HCT116 (cell line): ENCODE data around the gene MTMR10. TPM values are rescaled to one million over a fixed set of nuclear protein-coding genes. Genes with fewer than 3 reads are reported as not detected.

Experiments used
- ATAC-seq: fragments of 200-7000 bp; cut with Tn5 transposase; 2 replicates; pipeline ENCODE4 v1.9.1; 2020; ENCODE audit warnings: mild to moderate bottlenecking, moderate library complexity
- BruUV-seq: library from RNA; stranded (reverse); fragments of 400-500 nt; replicated peaks from 2 replicates; lab custom pipeline; 2021; lab: Mats Ljungman, UMichigan
- CTCF ChIA-PET: fragments of 300-600 bp; sonication (Branson Sonifier 250); formaldehyde crosslinking; loops from one replicate; lab custom pipeline; 2021; ENCODE audit warnings: antibody characterized with exemption; lab: Charles Lee
- POLR2A ChIA-PET: fragments of 300-600, 350-600 bp; sonication (Branson Sonifier 250); formaldehyde crosslinking; loops from one replicate; lab custom pipeline; 2021; ENCODE audit warnings: antibody characterized with exemption; lab: Charles Lee
- RAD21 ChIA-PET, 2 experiments: fragments of 300-600 bp; sonication (Branson Sonifier 250); formaldehyde crosslinking; loops; one replicate each; lab custom pipeline; 2023; ENCODE audit warnings: low total read pairs in 2 of 2; ENCODE audit not compliant: uncharacterized antibody in 2 of 2, unreplicated experiment in 2 of 2, low non-redundant PET in 1 of 2; lab: Charles Lee
- DNase-seq: peaks from one replicate; pipeline ENCODE4 v3.0.0-alpha.2; 2010; ENCODE audit warnings: low read depth, low spot score
- H2AFZ ChIP-seq: fragments of 200-600 bp; shearing (Covaris generic), sonication (generic); 2 replicates; pipeline ENCODE4 v1.6.1; 2017; ENCODE audit warnings: low read depth, mixed run types, mixed read lengths, antibody characterized with exemption, low read length; ENCODE audit not compliant: poor library complexity, severe bottlenecking
- H3K27ac ChIP-seq: 2 replicates; pipeline ENCODE4 v1.5.1; 2012; ENCODE audit warnings: low read depth, low read length
- H3K27me3 ChIP-seq: fragments of 200-600 bp; sonication (generic); 2 replicates; pipeline ENCODE4 v1.6.1; 2016; ENCODE audit warnings: mixed run types, low read length, mixed read lengths; ENCODE audit not compliant: insufficient read depth
- H3K36me3 ChIP-seq, 2 experiments: fragments of 200-500 bp in 1 of 2; fragments of 200-600 bp in 1 of 2; sonication (Bioruptor generic) in 1 of 2; sonication (generic) in 1 of 2; 2 replicates each; pipeline versions ENCODE4 v1.5.1 to v1.6.1; 2014 to 2016; ENCODE audit warnings: low read length in 2 of 2, inconsistent platforms in 1 of 2, mixed read lengths in 1 of 2, mixed run types in 1 of 2; ENCODE audit not compliant: insufficient read depth in 2 of 2, control insufficient read depth in 1 of 2
- H3K4me1 ChIP-seq, 2 experiments: fragments of 200-600 bp in 1 of 2; sonication (generic) in 1 of 2; 2 replicates each; pipeline versions ENCODE4 v1.5.1 to v1.6.1; 2012 to 2017; ENCODE audit warnings: low read length in 2 of 2, inconsistent platforms in 1 of 2, mild to moderate bottlenecking in 1 of 2, mixed read lengths in 1 of 2, mixed run types in 1 of 2, moderate library complexity in 1 of 2; ENCODE audit not compliant: insufficient read depth in 2 of 2, control insufficient read depth in 1 of 2
- H3K4me2 ChIP-seq: fragments of 200-600 bp; sonication (generic); 2 replicates; pipeline ENCODE4 v1.6.1; 2017; ENCODE audit warnings: mixed run types, low read length, mixed read lengths
- H3K4me3 ChIP-seq, 2 experiments: fragments of 200-600 bp in 1 of 2; sonication (generic) in 1 of 2; replicated peaks in 1 of 2; 2 replicates each; pipeline ENCODE4 v1.5.1; 2011 to 2016; ENCODE audit warnings: low read length in 2 of 2, control low read depth in 1 of 2, low read depth in 1 of 2, mild to moderate bottlenecking in 1 of 2, mixed read lengths in 1 of 2, mixed run types in 1 of 2
- H3K79me2 ChIP-seq: fragments of 200-600 bp; sonication (generic); 2 replicates; pipeline ENCODE4 v1.6.1; 2017; ENCODE audit warnings: mild to moderate bottlenecking, mixed run types, low read length, moderate library complexity, mixed read lengths; ENCODE audit not compliant: insufficient read depth
- H3K9ac ChIP-seq: fragments of 200-600 bp; sonication (generic); 2 replicates; pipeline ENCODE4 v1.6.1; 2016; ENCODE audit warnings: low read length, mixed read lengths
- H3K9me2 ChIP-seq: fragments of 200-600 bp; sonication (generic), shearing (Covaris generic); 2 replicates; pipeline ENCODE4 v1.6.1; 2017; ENCODE audit warnings: mixed run types, mild to moderate bottlenecking, moderate library complexity; ENCODE audit not compliant: insufficient read depth
- H3K9me3 ChIP-seq, 2 experiments: fragments of 200-500 bp in 1 of 2; fragments of 200-600 bp in 1 of 2; sonication (Bioruptor generic) in 1 of 2; sonication (generic) in 1 of 2; 2 replicates each; pipeline ENCODE4 v1.6.1; 2014 to 2017; ENCODE audit warnings: low read length in 2 of 2, mixed read lengths in 2 of 2, inconsistent platforms in 1 of 2, low read depth in 1 of 2, mild to moderate bottlenecking in 1 of 2, mixed run types in 1 of 2, moderate library complexity in 1 of 2; ENCODE audit not compliant: control insufficient read depth in 1 of 2, insufficient read depth in 1 of 2
- H4K20me1 ChIP-seq: fragments of 200-600 bp; sonication (generic), shearing (Covaris generic); 2 replicates; pipeline ENCODE4 v1.6.1; 2017; ENCODE audit warnings: mixed run types, mild to moderate bottlenecking, moderate library complexity; ENCODE audit not compliant: insufficient read depth
- ATF3 ChIP-seq: IDR thresholded peaks from 2 replicates; pipeline ENCODE4 v1.6.1; 2012
- EGR1 ChIP-seq: IDR thresholded peaks from 2 replicates; pipeline ENCODE4 v1.6.1; 2012; ENCODE audit warnings: low read depth
- ELF1 ChIP-seq: IDR thresholded peaks from 2 replicates; pipeline ENCODE4 v1.6.1; 2012; ENCODE audit warnings: low read depth, borderline replicate concordance
- JUND ChIP-seq: IDR thresholded peaks from 2 replicates; pipeline ENCODE4 v1.6.1; 2012
- MAX ChIP-seq: IDR thresholded peaks from 2 replicates; pipeline ENCODE4 v1.6.1; 2012
- POLR2A ChIP-seq: IDR thresholded peaks from 2 replicates; pipeline ENCODE4 v1.7.0; 2011; ENCODE audit warnings: borderline replicate concordance; ENCODE audit not compliant: insufficient read depth, insufficient read length; ENCODE audit errors: extremely low read depth
- RAD21 ChIP-seq: IDR thresholded peaks from 2 replicates; pipeline ENCODE4 v1.6.1; 2012; ENCODE audit warnings: low read depth, mild to moderate bottlenecking
- SRF ChIP-seq: IDR thresholded peaks from 2 replicates; pipeline ENCODE4 v1.6.1; 2012; ENCODE audit warnings: low read depth
- ZFX ChIP-seq: fragments of 450-650 bp; IDR thresholded peaks from 2 replicates; pipeline ENCODE4 v1.6.1; 2017
- ZNF274 ChIP-seq: fragments of 200-500 bp; sonication (Bioruptor generic); IDR thresholded peaks from 2 replicates; pipeline ENCODE4 v1.6.1; 2014; ENCODE audit warnings: mild to moderate bottlenecking, low read depth, low read length, inconsistent platforms
- intact Hi-C: fragments of 100-400 bp; cut with micrococcal nuclease; formaldehyde crosslinking; loops from 2 replicates; pipeline ENCODE4 v1.10.0; 2022
- total RNA-seq: library from RNA; stranded (reverse); gene quantifications from one replicate; pipeline ENCODE4 v1.2.1, GENCODE V29; 2021; ENCODE audit not compliant: unreplicated experiment
- TF ChIP-seq, protein P1 (sequence below): IDR thresholded peaks from 2 replicates; pipeline ENCODE4 v1.6.1; 2011; ENCODE audit warnings: mild to moderate bottlenecking, low read length, moderate library complexity; ENCODE audit not compliant: insufficient replicate concordance; ENCODE audit errors: extremely low read depth
- TF ChIP-seq, protein P2 (sequence below), 3 experiments: fragments of 200-600 bp in 1 of 3; sonication (generic) in 1 of 3; IDR thresholded peaks in 2 of 3; conservative IDR thresholded peaks in 1 of 3; 2 replicates each; pipeline ENCODE4 v1.5.1; 2012 to 2017; ENCODE audit warnings: low read depth in 2 of 3, low read length in 2 of 3, antibody characterized with exemption in 1 of 3, borderline replicate concordance in 1 of 3, control low read depth in 1 of 3, mild to moderate bottlenecking in 1 of 3, mixed read lengths in 1 of 3, mixed run types in 1 of 3, moderate library complexity in 1 of 3; ENCODE audit not compliant: insufficient read depth in 1 of 3

MTMR10 gene
- total RNA-seq, 1 experiment from 2014 or later = 13.4 TPM

- TF ChIP-seq, protein P1, sequence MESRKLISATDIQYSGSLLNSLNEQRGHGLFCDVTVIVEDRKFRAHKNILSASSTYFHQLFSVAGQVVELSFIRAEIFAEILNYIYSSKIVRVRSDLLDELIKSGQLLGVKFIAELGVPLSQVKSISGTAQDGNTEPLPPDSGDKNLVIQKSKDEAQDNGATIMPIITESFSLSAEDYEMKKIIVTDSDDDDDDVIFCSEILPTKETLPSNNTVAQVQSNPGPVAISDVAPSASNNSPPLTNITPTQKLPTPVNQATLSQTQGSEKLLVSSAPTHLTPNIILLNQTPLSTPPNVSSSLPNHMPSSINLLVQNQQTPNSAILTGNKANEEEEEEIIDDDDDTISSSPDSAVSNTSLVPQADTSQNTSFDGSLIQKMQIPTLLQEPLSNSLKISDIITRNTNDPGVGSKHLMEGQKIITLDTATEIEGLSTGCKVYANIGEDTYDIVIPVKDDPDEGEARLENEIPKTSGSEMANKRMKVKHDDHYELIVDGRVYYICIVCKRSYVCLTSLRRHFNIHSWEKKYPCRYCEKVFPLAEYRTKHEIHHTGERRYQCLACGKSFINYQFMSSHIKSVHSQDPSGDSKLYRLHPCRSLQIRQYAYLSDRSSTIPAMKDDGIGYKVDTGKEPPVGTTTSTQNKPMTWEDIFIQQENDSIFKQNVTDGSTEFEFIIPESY = no peak
Measured at GRCh38 chr15:30953183-30953582, 38.2 kb downstream of the MTMR10 start (continued).

DNA sequence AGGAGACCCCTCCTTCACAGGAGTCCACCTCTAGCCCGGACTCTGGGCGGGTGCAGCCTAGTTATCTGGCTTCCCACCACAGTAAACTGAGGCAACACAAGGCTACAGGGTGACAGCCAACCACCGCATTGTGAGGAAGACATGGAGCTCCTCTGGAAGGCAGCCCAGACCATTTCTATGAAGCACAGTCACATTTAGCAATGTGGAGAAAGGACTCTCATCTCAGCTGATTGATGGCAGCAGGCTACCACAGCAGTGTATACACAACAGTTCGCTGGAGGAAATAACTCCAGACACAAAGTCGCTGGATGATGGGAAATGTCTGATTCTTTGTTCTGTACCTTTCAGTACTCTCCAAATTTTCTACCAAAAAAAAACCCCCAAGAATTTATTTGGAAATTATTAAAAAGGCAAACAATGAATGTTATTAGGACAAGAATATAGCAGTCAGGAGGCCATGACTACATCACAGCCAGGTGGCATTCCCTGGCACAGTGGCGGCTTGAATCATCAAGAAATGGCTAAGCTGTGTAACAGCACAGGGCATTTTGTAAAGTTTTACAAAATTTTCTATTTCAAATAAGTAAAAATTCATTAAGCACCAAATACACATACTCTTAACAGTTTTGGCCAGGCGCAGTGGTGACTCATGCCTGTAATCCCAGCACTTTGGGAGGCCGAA is 47.6 kb downstream of the MTMR10 start:
- Histone ChIP-seq H3K79me2 (no peaks in the 10 kb centered on the region), H3K9me2 (no peaks in the 10 kb centered on the region), H3K27me3 (no peaks in the 10 kb centered on the region), H3K4me1 (no peaks in the 10 kb centered on the region), H3K4me2 (no peak overlapping the region), H3K4me3 (no peak overlapping the region), H3K36me3 (peaks cover 24 to 31% of the 10 kb centered on the region in 2 experiments), H4K20me1 (no peaks in the 10 kb centered on the region), H3K9ac (no peak overlapping the region), H2AFZ (no peak overlapping the region), H3K9me3 (0 out of 4 replicates have a peak, but pooled peaks cover 0 to 2% of the 10 kb centered on the region in 2 experiments), H3K27ac (no peak overlapping the region)
- ChIA-PET RAD21 (no interaction called here), POLR2A (no interaction called here), CTCF (no interaction called here)
- TF ChIP-seq ZFX = no peak
- TF ChIP-seq, protein P2, sequence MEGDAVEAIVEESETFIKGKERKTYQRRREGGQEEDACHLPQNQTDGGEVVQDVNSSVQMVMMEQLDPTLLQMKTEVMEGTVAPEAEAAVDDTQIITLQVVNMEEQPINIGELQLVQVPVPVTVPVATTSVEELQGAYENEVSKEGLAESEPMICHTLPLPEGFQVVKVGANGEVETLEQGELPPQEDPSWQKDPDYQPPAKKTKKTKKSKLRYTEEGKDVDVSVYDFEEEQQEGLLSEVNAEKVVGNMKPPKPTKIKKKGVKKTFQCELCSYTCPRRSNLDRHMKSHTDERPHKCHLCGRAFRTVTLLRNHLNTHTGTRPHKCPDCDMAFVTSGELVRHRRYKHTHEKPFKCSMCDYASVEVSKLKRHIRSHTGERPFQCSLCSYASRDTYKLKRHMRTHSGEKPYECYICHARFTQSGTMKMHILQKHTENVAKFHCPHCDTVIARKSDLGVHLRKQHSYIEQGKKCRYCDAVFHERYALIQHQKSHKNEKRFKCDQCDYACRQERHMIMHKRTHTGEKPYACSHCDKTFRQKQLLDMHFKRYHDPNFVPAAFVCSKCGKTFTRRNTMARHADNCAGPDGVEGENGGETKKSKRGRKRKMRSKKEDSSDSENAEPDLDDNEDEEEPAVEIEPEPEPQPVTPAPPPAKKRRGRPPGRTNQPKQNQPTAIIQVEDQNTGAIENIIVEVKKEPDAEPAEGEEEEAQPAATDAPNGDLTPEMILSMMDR (IDR thresholded peaks at IDR 0.05 in 2 of 3, conservative IDR thresholded peaks at IDR 0.05 in 1 of 3; ENCODE audit: borderline replicate concordance in 1 of 3, insufficient read depth in 1 of 3, low read depth in 2 of 3, low read length in 2 of 3) = no peak
- TF ChIP-seq SRF = no peak
- no peak for TF ChIP-seq ZNF274
- TF ChIP-seq ELF1 = no peak
- no peak for TF ChIP-seq JUND
- TF ChIP-seq ATF3 = no peak
- no peak for TF ChIP-seq EGR1
- no peak for TF ChIP-seq RAD21
- TF ChIP-seq POLR2A = no peak
- no peak for TF ChIP-seq MAX
- TF ChIP-seq, protein P1 = no peak
- intact Hi-C loops = no loop called here
- DNase-seq (no peak), ATAC-seq (no peak)
- BruUV-seq = no TSS peak
